PFSK-1 (cell line): ENCODE results near the gene AFM.

Source experiments
- FOXP2 ChIP-seq: optimal IDR thresholded peaks from 2 replicates; pipeline ENCODE3; 2011; ENCODE audit warnings: borderline replicate concordance, control low read depth, inconsistent platforms; ENCODE audit not compliant: insufficient read depth; ENCODE audit errors: extremely low read length, extremely low read depth
- POLR2AphosphoS5 ChIP-seq: IDR thresholded peaks from 2 replicates; pipeline ENCODE4 v1.6.1; 2012; ENCODE audit warnings: low read depth, mild to moderate bottlenecking, control low read depth, low read length, moderate library complexity
- SIN3A ChIP-seq: IDR thresholded peaks from 2 replicates; pipeline ENCODE4 v1.6.1; 2012; ENCODE audit warnings: mild to moderate bottlenecking, low read length, moderate library complexity, borderline replicate concordance; ENCODE audit not compliant: insufficient read depth
- TAF1 ChIP-seq: IDR thresholded peaks from 2 replicates; pipeline ENCODE4 v1.6.1; 2012; ENCODE audit warnings: low read length, control low read depth, borderline replicate concordance; ENCODE audit not compliant: insufficient read depth
- TF ChIP-seq, protein P1 (sequence below), 2 experiments: IDR thresholded peaks; 2 replicates each; pipeline versions ENCODE4 v1.6.1 to v1.8.0; 2011 to 2012; ENCODE audit warnings: low read depth in 2 of 2, low read length in 2 of 2, control low read depth in 1 of 2, inconsistent platforms in 1 of 2, mild to moderate bottlenecking in 1 of 2, moderate library complexity in 1 of 2; ENCODE audit not compliant: insufficient read depth in 1 of 2

AFM gene

DNA sequence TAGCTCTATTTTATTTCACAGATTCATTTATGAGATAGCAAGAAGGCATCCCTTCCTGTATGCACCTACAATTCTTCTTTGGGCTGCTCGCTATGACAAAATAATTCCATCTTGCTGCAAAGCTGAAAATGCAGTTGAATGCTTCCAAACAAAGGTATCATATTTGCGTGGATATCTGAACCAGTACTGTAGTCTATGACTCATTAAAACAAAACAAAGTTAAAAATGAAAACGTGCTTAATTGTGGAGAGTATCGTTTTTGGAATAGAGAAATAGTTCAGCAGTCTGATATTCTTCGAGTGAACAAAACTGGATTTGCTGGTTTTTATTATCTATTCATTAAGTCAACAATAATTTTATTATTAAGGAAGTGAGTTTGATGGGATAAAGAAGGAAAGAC, 39.3 kb upstream of the AFM start:
- no peak for TF ChIP-seq SIN3A

GRCh38 chr4:73443224-73443623, 38.3 kb upstream of the AFM start:
- TF ChIP-seq SIN3A, result no peak
- no peak for TF ChIP-seq FOXP2
- no peak for TF ChIP-seq TAF1
- TF ChIP-seq POLR2AphosphoS5, result no peak
- TF ChIP-seq, protein P1, sequence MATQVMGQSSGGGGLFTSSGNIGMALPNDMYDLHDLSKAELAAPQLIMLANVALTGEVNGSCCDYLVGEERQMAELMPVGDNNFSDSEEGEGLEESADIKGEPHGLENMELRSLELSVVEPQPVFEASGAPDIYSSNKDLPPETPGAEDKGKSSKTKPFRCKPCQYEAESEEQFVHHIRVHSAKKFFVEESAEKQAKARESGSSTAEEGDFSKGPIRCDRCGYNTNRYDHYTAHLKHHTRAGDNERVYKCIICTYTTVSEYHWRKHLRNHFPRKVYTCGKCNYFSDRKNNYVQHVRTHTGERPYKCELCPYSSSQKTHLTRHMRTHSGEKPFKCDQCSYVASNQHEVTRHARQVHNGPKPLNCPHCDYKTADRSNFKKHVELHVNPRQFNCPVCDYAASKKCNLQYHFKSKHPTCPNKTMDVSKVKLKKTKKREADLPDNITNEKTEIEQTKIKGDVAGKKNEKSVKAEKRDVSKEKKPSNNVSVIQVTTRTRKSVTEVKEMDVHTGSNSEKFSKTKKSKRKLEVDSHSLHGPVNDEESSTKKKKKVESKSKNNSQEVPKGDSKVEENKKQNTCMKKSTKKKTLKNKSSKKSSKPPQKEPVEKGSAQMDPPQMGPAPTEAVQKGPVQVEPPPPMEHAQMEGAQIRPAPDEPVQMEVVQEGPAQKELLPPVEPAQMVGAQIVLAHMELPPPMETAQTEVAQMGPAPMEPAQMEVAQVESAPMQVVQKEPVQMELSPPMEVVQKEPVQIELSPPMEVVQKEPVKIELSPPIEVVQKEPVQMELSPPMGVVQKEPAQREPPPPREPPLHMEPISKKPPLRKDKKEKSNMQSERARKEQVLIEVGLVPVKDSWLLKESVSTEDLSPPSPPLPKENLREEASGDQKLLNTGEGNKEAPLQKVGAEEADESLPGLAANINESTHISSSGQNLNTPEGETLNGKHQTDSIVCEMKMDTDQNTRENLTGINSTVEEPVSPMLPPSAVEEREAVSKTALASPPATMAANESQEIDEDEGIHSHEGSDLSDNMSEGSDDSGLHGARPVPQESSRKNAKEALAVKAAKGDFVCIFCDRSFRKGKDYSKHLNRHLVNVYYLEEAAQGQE (IDR thresholded peaks at IDR 0.05; ENCODE audit: insufficient read depth in 1 of 2, low read depth in 2 of 2, low read length in 2 of 2), result no peak

DNA sequence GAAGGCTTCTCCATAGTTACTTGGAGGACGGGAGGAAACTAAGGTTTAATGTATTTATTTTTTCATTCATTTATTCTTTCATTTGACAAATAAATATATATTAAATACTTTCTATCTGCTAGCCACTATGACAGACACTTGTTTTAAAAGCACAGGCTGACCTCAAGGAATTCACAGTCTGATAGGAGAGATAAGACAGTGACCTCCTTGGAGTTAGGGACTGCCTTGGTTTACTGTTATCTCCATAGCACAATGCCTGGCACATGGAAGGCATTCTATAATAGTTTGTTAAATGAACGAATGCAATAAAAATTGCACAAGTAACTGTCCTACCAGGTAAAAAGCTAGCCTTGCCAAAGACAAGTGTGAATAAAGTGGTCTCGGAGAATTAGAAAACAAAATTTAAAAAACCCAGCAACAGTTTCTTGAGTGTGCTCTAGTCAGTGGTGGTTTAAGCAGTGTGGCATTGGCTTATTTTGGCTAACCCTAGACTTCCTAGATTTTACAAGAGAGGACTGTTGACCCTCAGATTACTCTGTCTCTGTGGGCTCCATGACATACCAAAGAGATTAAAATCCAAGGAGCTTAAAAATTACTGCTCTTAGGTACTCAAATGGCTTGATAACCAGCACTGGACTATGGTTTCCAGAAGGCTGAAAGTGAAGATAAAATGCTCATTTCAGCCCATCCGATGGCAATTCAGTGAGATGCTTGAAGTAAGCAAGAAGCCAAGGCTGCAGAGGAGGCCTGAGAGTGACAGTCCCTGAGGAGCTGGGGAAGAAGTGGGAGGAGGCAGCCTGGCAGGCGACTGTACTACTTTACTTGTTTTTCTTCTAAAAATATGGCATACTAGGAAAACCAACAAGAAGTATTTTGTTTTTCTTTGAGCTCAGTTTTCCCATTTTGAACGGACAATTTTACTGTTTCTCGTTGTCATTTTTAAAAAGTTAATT, 35.9 kb upstream of the AFM start:
- TF ChIP-seq TAF1 (no peak), FOXP2 (no peak), POLR2AphosphoS5 (no peak), SIN3A (no peak)

GRCh38 chr4:73446336-73446938, 35.1 kb upstream of the AFM start:
- no peak for TF ChIP-seq POLR2AphosphoS5
- TF ChIP-seq SIN3A, result no peak
- no peak for TF ChIP-seq TAF1
- TF ChIP-seq, protein P1 (IDR thresholded peaks at IDR 0.05; ENCODE audit: insufficient read depth in 1 of 2, low read depth in 2 of 2, low read length in 2 of 2), result no peak
- TF ChIP-seq FOXP2, result no peak

GRCh38 chr4:73447671-73448070, 33.9 kb upstream of the AFM start:
- TF ChIP-seq, protein P1 (IDR thresholded peaks at IDR 0.05; ENCODE audit: insufficient read depth in 1 of 2, low read depth in 2 of 2, low read length in 2 of 2), result no peak
- TF ChIP-seq TAF1 (no peak), SIN3A (no peak), POLR2AphosphoS5 (no peak), FOXP2 (no peak)
